Measurements from ENCODE around the gene LIPM.

GRCh38 chr10:88848499-88848898, 46.0 kb downstream of the LIPM start:
- no peak for TF ChIP-seq POLR2A (IDR thresholded peaks at IDR 0.05; ENCODE audit: low read length)
- TF ChIP-seq GATA1 (IDR thresholded peaks at IDR 0.05; ENCODE audit: low read depth, low read length): no peak

Measured in erythroblast (primary cell).